ENCODE measurements around the gene USP16.
"Not testable (repeated sequence)": the region's sequence is repeated elsewhere in the genome, so short reads cannot be mapped to it uniquely, and the experiment has no call there.

The USP16 gene

DNA sequence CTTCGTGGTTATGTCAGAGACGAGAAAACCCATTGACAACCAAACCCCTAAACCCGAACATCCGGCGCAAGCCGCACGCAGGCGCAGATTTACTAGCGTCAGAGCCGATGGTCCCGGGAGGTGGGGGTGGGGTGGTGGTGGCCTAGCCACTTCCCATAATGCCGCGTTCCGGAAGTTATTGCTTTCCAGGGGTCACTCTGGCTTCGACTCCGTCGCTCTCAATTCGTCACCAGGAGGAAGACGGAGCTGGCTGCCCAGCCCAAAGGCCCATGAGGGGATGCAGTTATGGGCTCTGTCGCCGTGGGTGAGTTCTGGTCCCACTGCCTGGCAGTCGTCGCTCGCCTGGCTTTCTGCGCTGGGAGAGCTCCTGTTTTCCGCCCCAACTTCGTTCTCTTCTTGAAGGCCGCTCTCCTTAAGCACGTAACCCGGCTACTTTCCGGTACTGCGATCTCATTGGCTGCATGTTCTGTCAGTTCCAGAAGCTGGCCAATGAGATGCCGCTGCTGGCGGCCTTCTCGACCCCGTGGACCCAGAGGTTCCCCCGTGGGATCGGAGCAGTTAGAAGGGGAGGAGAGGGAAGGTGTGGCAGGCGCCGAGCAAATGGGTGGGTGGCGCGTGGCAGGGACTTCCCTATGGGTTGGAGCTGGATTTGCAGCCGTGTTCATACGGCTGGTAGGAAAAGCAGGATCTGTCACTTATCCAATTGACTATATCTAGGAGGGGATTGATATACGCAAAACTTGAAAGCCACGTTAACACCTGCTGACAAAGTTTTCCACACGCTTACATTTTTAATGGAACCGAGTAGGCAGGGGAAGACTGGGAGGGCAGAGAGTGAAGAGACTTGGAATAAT is at the start of gene USP16:
USP16 (plus strand) TSS at position 195 of the 854 bp plus-strand sequence. CDS start 3,246 bp downstream, outside the sequence.
- in situ Hi-C loops (cut with MboI; ENCODE audit: low pct_unique_long_range_greater_than_20kb, low sequenced_read_pairs): no loop called here
- peak; percentile 99 for DNase-seq

DNA sequence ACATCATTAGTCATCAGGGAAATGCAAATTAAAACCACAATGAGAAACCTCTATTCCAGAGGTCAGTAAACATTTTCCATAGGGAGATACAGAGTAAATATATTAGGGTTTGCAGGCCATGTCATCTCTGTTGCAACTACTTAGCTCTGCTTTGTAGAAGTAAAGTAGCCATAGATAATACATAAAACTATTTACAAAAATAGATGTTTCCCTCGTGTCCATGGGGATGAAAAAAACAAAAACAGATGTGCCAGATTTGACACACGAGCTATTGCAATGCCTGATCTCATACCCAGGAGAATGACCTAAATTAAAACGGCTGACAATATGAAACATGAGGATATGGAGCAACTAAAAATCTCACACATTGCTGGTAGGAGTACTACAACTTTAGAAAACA is 49.1 kb upstream of the USP16 start:
- in situ Hi-C loops (cut with MboI; ENCODE audit: low pct_unique_long_range_greater_than_20kb, low sequenced_read_pairs): no loop called here
- no peak for DNase-seq

DNA sequence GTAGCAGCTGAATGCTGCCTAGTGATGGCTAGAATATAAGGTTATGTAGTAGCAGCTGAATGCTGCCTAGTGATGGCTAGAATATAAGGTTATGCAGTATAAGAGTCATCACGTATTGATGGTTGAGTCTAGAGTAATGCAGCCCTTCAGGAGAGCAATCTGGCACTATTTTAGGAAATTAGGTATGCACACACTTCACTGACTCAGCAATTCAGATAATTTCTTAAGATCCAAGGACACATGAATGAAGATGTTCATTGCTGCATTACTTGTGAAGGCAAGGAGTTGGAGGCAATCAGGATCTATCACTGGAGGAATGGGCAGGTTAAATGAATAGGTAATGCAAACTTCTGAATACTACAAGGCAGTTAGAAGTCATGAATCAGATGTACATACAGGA is 45.4 kb upstream of the USP16 start:
- in situ Hi-C loops (cut with MboI; ENCODE audit: low pct_unique_long_range_greater_than_20kb, low sequenced_read_pairs): no loop called here
- DNase-seq: no peak

- in situ Hi-C loops (cut with MboI; ENCODE audit: low pct_unique_long_range_greater_than_20kb, low sequenced_read_pairs): no loop called here
- no peak for DNase-seq
These were observed 41.8 kb upstream of the USP16 start for GRCh38 chr21:28982637-28983036.

GRCh38 chr21:28986677-28987076 is 37.8 kb upstream of the USP16 start:
- in situ Hi-C loops (cut with MboI; ENCODE audit: low pct_unique_long_range_greater_than_20kb, low sequenced_read_pairs): no loop called here
- DNase-seq: no peak

- in situ Hi-C loops (cut with MboI; ENCODE audit: low pct_unique_long_range_greater_than_20kb, low sequenced_read_pairs); DNase-seq: not testable (repeated sequence)
These were observed 36.3 kb upstream of the USP16 start for GRCh38 chr21:28988146-28988545.

DNA sequence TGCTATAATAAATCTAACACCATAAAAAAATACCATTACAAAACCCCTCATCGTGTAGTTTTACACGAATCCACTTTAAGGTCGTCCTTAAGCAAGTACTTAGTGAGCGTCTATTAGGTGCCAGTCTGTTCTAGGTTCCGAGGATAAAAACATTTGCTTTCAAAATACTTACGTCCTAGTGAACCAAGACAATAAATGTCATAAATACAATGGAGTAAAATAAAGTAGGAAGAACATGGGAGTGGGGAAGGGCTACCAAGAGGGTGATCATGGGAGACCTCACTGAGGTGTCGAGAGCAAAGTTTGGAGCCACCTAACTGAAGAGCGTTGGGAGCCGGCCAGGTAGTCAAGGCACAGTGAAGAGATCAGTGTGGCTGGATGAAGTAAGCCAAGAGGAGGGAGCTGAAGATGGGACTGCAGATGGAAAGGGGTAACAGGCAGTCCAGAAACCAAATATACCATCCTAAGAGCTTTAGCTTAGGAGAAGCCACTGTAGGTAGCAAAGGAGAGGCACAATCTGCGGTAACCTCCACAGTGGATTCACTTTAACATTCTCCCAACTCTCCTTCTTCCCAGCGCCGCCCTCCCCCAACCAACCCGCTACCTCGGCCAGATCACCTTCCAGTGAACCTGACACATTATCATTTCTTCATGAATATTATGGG is 32.5 kb upstream of the USP16 start:
- in situ Hi-C loops (cut with MboI; ENCODE audit: low pct_unique_long_range_greater_than_20kb, low sequenced_read_pairs): no loop called here

GRCh38 chr21:28992526-28993292 is 31.8 kb upstream of the USP16 start, which contains the start of gene LTN1:
TSS of gene LTN1 (minus strand) at chr21:28992877. CDS start at chr21:28992805, 72 bp downstream.
- in situ Hi-C loops (cut with MboI; ENCODE audit: low pct_unique_long_range_greater_than_20kb, low sequenced_read_pairs): no loop called here
- DNase-seq: peak; percentile 99

More for the DNA sequence above, 32.5 kb upstream of the USP16 start:
- DNase-seq: no peak

GRCh38 chr21:28993293-28993629 is 31.2 kb upstream of the USP16 start:
- in situ Hi-C loops (cut with MboI; ENCODE audit: low pct_unique_long_range_greater_than_20kb, low sequenced_read_pairs): no loop called here
- no peak for DNase-seq

GRCh38 chr21:29002442-29003144 is 21.9 kb upstream of the USP16 start:
- peak; percentile 94 for DNase-seq
- in situ Hi-C loops (cut with MboI; ENCODE audit: low pct_unique_long_range_greater_than_20kb, low sequenced_read_pairs): no loop called here

- in situ Hi-C loops (cut with MboI; ENCODE audit: low pct_unique_long_range_greater_than_20kb, low sequenced_read_pairs): no loop called here
- no peak for DNase-seq
These were observed 18.8 kb upstream of the USP16 start for GRCh38 chr21:29005696-29006095.

- in situ Hi-C loops (cut with MboI; ENCODE audit: low pct_unique_long_range_greater_than_20kb, low sequenced_read_pairs): no loop called here
These were observed 17.3 kb upstream of the USP16 start for GRCh38 chr21:29007135-29007534.

GRCh38 chr21:29007810-29008209 is 16.7 kb upstream of the USP16 start:
- no peak for DNase-seq
- in situ Hi-C loops (cut with MboI; ENCODE audit: low pct_unique_long_range_greater_than_20kb, low sequenced_read_pairs): no loop called here

More at GRCh38 chr21:29007135-29007534, 17.3 kb upstream of the USP16 start:
- no peak for DNase-seq

DNA sequence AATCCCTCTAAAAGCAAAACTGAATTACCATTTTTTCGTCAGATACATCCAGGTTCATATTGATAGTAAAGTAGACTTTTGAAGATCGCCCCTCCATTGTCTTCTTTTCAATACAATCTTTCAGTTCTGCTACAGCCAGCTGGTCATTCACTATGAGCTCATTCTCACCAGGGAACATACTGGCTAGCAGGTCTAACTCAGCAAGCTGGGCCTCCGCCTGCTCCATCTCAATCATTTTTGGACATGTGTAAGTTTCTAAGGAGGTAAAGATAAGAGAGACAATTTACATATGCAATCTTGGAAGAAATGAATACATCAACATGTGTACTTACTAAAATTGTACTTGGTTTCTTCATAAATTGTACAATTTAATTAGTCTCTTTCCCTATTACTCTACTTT is 16.1 kb upstream of the USP16 start:
- in situ Hi-C loops (cut with MboI; ENCODE audit: low pct_unique_long_range_greater_than_20kb, low sequenced_read_pairs): no loop called here

GRCh38 chr21:29011236-29011635 is 13.2 kb upstream of the USP16 start:
- DNase-seq; in situ Hi-C loops (cut with MboI; ENCODE audit: low pct_unique_long_range_greater_than_20kb, low sequenced_read_pairs): not testable (repeated sequence)

More for the DNA sequence above, 16.1 kb upstream of the USP16 start:
- DNase-seq: no peak

GRCh38 chr21:29017639-29018237 is 6.7 kb upstream of the USP16 start:
- in situ Hi-C loops (cut with MboI; ENCODE audit: low pct_unique_long_range_greater_than_20kb, low sequenced_read_pairs): no loop called here
- DNase-seq: no peak

DNA sequence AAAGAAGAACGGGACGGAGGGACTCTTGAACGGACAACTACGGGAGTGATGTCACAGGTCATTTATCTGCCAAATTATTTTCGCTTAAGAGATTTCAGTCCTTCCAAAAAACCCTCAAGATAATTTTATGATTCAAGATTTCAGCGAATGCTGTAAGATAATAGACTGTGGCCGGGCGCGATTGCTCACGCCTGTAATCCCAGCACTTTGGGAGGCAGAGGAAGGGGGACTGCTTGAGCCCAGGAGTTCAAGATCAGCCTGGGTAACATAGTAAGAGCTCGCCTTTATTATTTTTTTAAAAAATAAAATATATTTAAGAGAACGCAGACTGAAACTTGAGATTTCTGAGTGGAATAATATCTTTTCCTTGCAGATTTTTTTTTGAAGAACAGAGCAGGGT is 5.9 kb upstream of the USP16 start:
- DNase-seq: peak; percentile 28
- in situ Hi-C loops (cut with MboI; ENCODE audit: low pct_unique_long_range_greater_than_20kb, low sequenced_read_pairs): no loop called here

DNA sequence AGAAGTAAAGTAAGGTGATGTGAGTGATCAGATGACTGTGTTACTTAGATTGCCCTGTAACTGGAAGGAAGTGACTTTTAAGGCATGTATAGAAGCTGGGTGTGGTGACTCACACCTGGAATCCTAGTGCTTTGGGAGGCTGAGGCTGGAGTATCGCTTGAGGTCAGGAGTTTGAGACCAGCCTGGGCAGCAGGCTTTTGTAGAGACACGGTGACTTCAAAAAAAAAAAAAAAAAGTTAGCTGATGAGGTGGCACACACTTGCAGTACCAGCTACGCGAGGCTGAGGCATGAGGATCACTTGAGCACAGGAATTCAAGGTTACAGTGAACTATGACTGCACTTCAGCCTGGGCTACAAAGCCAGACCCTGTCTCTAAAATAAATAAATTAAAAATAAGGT is 2.3 kb upstream of the USP16 start:
- in situ Hi-C loops (cut with MboI; ENCODE audit: low pct_unique_long_range_greater_than_20kb, low sequenced_read_pairs): no loop called here
- no peak for DNase-seq

DNA sequence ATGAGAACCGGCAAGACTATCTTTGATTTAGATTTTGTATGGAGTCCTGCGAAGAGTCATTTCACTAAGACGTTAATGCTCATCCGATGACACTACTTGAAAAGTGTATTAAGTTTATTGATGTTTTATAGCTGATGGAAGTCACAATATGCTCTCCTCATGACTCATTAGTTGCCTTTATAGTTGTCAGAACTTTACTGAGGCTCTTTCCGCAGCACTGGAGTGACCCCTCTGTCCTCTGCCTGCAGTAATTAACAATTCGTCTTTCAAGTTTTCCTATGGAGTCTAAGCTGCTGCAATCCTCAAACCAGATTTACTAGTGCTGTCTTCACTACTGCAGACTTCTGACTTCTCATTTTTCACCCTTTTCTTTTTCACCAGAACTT is 853 bp downstream of the USP16 start:
- in situ Hi-C loops (cut with MboI; ENCODE audit: low pct_unique_long_range_greater_than_20kb, low sequenced_read_pairs): no loop called here
- no peak for DNase-seq
